GM12801 (cell line): ENCODE measurements around the gene ZBTB20.

Source experiments
- TF ChIP-seq, protein P1 (sequence below): IDR thresholded peaks from one replicate; pipeline ENCODE4 v1.5.1; 2011; ENCODE audit warnings: control low read depth; ENCODE audit not compliant: insufficient read length; ENCODE audit errors: extremely low read depth

The ZBTB20 gene

DNA sequence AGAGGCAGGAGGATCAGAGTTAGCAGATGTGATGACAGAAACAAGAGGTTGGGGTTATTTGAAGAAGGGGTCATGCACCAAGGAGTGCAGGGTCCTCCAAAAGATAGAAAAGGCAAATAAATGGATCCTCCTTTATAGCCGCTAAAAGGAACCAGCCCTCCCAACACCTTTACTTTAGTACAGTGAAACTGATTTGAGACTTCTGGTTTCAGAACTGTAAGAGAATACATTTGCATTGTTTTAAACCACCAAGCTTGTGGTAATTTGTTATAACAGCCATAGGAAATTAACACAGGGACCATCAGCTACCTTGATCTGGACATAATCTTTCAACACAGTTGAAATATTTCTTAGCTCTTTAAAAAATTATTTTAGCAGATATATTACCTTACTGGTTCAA lies 686.6 kb downstream of the ZBTB20 start:
- TF ChIP-seq, protein P1, sequence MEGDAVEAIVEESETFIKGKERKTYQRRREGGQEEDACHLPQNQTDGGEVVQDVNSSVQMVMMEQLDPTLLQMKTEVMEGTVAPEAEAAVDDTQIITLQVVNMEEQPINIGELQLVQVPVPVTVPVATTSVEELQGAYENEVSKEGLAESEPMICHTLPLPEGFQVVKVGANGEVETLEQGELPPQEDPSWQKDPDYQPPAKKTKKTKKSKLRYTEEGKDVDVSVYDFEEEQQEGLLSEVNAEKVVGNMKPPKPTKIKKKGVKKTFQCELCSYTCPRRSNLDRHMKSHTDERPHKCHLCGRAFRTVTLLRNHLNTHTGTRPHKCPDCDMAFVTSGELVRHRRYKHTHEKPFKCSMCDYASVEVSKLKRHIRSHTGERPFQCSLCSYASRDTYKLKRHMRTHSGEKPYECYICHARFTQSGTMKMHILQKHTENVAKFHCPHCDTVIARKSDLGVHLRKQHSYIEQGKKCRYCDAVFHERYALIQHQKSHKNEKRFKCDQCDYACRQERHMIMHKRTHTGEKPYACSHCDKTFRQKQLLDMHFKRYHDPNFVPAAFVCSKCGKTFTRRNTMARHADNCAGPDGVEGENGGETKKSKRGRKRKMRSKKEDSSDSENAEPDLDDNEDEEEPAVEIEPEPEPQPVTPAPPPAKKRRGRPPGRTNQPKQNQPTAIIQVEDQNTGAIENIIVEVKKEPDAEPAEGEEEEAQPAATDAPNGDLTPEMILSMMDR = no peak

DNA sequence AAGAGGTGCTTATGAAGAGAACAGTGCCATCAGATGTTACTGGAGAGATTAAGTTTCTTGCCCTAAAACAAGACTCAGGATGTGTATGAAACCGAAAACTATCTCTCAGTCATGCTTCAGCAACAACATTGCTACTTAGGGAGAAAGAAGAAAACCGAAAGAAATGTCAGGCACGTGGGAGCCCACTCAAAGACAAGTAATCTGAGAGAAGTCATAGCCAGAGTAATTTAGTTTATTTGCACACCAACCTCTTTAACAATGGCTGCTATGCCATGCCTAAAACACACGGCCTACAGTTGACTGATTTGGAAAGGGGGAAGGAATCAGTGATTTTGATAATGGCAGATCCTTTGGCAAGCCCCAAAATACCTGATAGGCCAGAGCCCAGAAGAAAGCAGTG lies 690.3 kb downstream of the ZBTB20 start:
- TF ChIP-seq, protein P1 = no peak

DNA sequence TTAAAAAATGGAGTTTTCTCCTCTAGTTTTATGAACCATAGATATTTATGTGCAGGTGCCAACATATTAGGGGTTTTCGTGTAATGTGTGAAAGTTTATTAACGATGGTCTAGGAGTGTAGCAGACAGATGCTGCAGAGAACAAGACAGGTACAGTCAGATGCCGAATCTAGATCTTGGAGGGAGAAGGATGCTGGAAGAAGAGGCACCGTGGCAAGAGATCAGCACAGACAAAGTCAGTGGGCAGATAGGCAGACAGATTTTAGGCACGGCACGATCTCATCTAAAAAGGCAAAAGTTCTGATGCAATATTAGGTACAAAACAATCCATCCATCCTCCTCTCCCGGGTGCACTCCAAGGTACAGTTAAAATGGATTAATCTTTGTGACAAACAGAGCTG lies 691.7 kb downstream of the ZBTB20 start:
- TF ChIP-seq, protein P1 = no peak

DNA sequence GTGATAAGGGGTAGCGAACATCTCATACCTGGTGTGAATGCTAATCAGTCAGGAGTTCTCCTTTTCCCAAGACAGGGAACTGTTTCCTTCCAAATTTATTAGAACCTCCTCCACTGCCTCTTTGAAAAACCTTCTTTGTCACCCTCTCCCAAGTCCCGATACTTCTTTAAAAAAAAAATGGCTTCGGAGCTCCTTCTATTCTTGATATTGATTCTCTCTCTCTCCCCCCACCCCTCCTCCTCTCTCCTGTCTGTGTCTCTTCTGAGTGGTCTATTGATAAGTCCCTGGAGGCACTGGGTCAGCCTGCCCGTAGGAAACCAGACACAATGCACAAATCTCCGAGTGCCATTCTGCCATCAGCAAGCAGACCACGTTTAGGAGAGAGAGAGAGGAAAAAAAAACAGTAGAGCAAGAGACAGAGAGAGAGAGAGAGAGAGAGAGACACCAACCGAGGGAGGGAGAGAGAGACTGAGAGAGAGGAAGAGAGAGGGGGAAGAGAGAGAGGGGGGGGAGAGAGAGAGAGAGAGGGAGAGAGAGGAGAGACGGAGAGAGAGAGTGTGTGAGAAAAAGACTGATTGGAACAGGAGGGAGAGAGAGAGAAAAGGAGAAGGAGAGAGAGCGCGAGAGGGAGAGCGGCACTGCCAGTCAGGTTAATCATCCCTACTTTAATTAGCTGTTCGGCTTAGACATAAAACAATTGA lies 692.4 kb downstream of the ZBTB20 start:
- TF ChIP-seq, protein P1 = no peak

GRCh38 chr3:114453361-114453780 lies 693.7 kb downstream of the ZBTB20 start:
- TF ChIP-seq, protein P1 = no peak

GRCh38 chr3:114452937-114453336 lies 694.2 kb downstream of the ZBTB20 start:
- TF ChIP-seq, protein P1 = no peak

DNA sequence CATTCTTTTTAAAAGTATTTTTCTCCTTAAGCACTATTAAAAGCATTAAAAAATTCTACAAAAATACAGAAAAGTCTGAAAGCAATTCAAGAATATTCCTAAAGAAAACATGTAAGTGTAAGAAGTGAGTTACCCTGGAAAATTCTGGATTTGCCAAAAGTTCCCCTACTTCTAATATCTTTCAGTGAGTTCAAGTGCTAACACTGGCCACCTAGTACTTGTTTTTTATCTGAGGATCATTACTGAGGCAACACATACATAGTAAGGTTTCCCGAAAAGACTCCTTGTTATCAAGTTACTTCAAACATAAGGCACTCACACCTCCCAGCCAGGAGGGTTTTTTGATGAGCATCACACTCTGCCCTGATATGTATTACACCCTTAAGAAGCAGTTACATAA lies 694.8 kb downstream of the ZBTB20 start:
- TF ChIP-seq, protein P1 = no peak

DNA sequence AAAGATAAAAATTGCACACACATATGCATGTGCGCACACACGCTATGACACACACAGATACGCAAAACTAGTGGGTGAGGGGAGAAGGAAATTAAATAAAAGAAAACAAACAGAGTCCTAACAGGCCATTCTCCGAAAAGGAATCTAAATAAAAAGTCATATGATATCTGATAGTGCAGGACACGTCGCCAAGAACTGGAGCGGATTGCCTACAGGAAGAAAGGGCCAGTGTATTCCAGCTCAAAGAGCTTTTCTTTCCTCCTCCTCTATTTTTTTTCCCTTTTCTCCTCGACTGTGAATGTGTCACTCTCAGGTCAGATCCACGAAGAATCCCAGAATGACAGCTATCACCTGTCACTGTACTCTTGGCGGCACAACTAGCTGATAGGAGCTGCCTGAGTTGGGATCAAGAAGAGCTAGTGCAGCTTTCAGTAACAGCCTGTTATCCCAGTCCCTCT lies 695.5 kb downstream of the ZBTB20 start:
- TF ChIP-seq, protein P1 = no peak
